DLD1 (cell line): ENCODE results near the gene C1QTNF1.

ENCODE experiments used
- in situ Hi-C: cut with HindIII; loops from 2 replicates; pipeline ENCODE4 v1.10.0; 2017; ENCODE audit warnings: low sequenced_read_pairs

C1QTNF1 gene

GRCh38 chr17:79088247-79088996 lies 64.5 kb downstream of the C1QTNF1 start:
- in situ Hi-C loops: no loop called here

GRCh38 chr17:79088997-79089328 lies 65.0 kb downstream of the C1QTNF1 start:
- in situ Hi-C loops: no loop called here

DNA sequence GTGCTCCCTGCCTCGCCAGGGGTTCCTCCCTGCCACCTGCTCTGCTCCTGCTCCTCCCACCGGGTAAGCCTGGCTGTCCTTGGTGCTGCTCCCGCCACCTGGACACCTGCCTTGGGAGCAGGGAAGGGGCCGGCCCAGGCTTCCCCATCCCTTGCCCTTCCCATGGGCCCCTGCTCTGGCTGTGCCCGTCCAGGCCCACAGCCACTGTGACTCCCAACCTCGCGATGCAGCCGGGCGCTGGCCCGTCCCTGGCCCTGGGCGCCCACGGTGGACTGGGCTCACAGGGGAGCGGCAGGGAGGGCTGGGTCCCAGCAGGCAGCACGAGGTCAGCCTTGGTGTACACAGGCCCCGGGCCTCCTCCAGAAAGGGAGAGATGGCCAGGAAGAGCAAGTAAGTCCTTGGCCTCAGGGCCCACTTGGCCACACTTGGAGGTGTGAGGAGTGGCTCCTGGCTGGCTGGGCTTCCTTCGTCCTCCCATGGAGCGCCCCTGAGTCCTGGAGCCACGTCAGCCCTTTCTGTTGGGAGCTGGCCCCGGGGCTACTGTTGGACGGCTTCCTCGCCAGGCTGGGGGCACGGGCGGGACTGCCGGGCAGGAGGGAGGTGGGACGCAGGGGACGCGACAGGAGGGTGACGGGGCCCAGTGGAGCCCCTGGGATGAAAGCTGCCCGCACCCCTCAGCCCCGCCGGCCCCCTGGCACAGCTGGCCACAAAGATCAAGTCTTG lies 65.9 kb downstream of the C1QTNF1 start:
- in situ Hi-C loops: loop anchor here (5.0 to 10.0 kb wide), 2 partner anchors 57 to 285 kb away; no protein-coding TSS in a partner anchor

- in situ Hi-C loops: loop anchor here (5.0 to 10.0 kb wide), 2 partner anchors 57 to 284 kb away; no protein-coding TSS in a partner anchor
These were observed 66.7 kb downstream of the C1QTNF1 start for GRCh38 chr17:79090443-79091225.

DNA sequence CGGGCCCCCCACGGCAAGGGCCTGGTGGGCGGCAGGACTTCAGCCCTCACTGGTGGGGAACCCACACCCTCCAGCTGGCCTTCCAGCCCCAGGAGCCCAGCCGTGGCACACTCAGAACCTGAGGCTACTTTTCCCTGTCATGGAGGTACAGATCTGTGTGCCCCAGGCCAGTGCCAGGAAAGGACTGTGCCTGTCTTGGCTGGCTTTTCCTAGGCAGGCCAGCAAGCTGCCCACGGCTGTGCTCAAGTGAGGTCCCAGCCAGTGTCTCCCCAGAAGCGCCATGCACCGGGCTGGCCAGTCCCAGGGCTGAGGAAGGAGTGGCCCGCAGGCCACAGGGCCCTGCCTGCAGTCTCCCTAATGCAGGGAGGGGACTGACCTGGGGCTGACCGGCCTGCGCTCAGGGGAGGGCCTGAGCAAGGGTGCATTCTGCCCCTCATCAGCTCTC lies 67.3 kb downstream of the C1QTNF1 start:
- in situ Hi-C loops: loop anchor here (5.0 to 10.0 kb wide), 2 partner anchors 56 to 284 kb away; no protein-coding TSS in a partner anchor

DNA sequence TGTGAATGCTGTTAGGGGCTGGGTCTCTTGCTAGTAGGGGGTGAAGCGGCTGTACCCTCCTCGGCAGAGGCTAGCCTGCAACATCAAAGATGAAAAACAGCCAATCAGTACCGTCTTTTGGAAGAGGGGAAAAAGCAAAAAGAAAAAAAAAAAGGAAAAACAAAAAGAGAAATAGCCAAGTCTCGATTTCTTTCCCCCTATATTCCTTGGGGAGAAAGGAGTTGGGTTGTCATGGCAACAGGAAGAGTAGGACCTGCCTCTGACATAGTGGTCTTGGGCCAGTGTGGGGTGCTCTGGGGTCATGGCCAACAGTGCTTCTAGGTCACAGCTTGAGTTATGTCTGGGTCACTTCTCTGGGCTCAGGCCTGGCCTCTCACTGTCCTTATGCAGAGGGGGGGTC lies 68.6 kb downstream of the C1QTNF1 start:
- in situ Hi-C loops: loop anchor here (5.0 to 10.0 kb wide), 2 partner anchors 55 to 282 kb away; no protein-coding TSS in a partner anchor

- in situ Hi-C loops: loop anchor here (5.0 to 10.0 kb wide), 2 partner anchors 54 to 282 kb away; no protein-coding TSS in a partner anchor
These were observed 69.3 kb downstream of the C1QTNF1 start for GRCh38 chr17:79093270-79093669.

GRCh38 chr17:79094261-79094660 lies 70.3 kb downstream of the C1QTNF1 start:
- in situ Hi-C loops: loop anchor here (5.0 to 10.0 kb wide), 2 partner anchors 53 to 281 kb away; no protein-coding TSS in a partner anchor

- in situ Hi-C loops: loop anchor here (10.0 kb wide), 1 partner anchor 279 kb away; no protein-coding TSS in a partner anchor
These were observed 71.5 kb downstream of the C1QTNF1 start for GRCh38 chr17:79095345-79096055.

GRCh38 chr17:79096477-79096876 lies 72.5 kb downstream of the C1QTNF1 start:
- in situ Hi-C loops: loop anchor here (10.0 kb wide), 1 partner anchor 278 kb away; no protein-coding TSS in a partner anchor

GRCh38 chr17:79097226-79098055 lies 73.5 kb downstream of the C1QTNF1 start:
- in situ Hi-C loops: loop anchor here (10.0 kb wide), 1 partner anchor 277 kb away; no protein-coding TSS in a partner anchor

GRCh38 chr17:79098282-79098867 lies 74.4 kb downstream of the C1QTNF1 start:
- in situ Hi-C loops: loop anchor here (10.0 kb wide), 1 partner anchor 276 kb away; no protein-coding TSS in a partner anchor
